ENCODE results near the gene NTM. TPM values are rescaled to one million over a fixed set of nuclear protein-coding genes. Genes with fewer than 3 reads are reported as not detected.

The NTM gene
- total RNA-seq, 1 experiment from 2014 or later, result 9.9 TPM

- Mint-ChIP-seq H3K9me3 (no peaks in the 10 kb centered on the region), H3K27ac (no peak overlapping the region), H3K36me3 (ENCODE audit: insufficient read depth in 1 of 3, low read depth in 3 of 3) (no peaks in the 10 kb centered on the region), H3K27me3 (ENCODE audit: low read depth) (peaks cover 5% of the 10 kb centered on the region), H3K4me3 (no peak overlapping the region), H3K4me1 (peaks cover 17 to 23% of the 10 kb centered on the region in 2 experiments)
- H3K23ac ChIP-seq (ENCODE audit: insufficient read length, low read depth, low read length), result no peak overlapping the region
- H2AFZ ChIP-seq (ENCODE audit: low read length), result no peak overlapping the region
- no peak overlapping the region for H4K5ac ChIP-seq (ENCODE audit: insufficient read length, low read depth, low read length)
- no peak overlapping the region for H2BK5ac ChIP-seq (ENCODE audit: insufficient read length, low read length)
- H3K27me3 ChIP-seq (ENCODE audit: insufficient read depth, low read length), result no peaks in the 10 kb centered on the region
- H3K79me2 ChIP-seq (ENCODE audit: insufficient read depth, low read length), result no peaks in the 10 kb centered on the region
- H3K4me1 ChIP-seq (ENCODE audit: insufficient read depth, low read length), result peaks cover 14% of the 10 kb centered on the region; the same call in 1 of the 2 replicates
- H2AK5ac ChIP-seq (ENCODE audit: insufficient read length, low read length), result no peak overlapping the region
- H3K27ac ChIP-seq (ENCODE audit: insufficient read length, low read depth, low read length), result no peak overlapping the region
- no peak overlapping the region for H3T11ph ChIP-seq (ENCODE audit: low read length)
- H3K23me2 ChIP-seq (ENCODE audit: insufficient read length, low read depth, low read length, poor library complexity, severe bottlenecking), result no peaks in the 10 kb centered on the region
- no peak for TF ChIP-seq CTCF (conservative IDR thresholded peaks at IDR 0.05)
- DNase-seq, result no peak
- no peak overlapping the region for H2BK15ac ChIP-seq (ENCODE audit: low read depth, low read length)
- no peak overlapping the region for H4K91ac ChIP-seq (ENCODE audit: insufficient read length, low read depth, low read length)
- no peak overlapping the region for H3K56ac ChIP-seq (ENCODE audit: insufficient read length, low read depth, low read length)
- no peaks in the 10 kb centered on the region for H3K9me3 ChIP-seq (ENCODE audit: control insufficient read depth, low read depth, low read length)
- H4K8ac ChIP-seq (replicated peaks; ENCODE audit: insufficient read length, low read depth, low read length), result no peak overlapping the region
- no peak overlapping the region for H3K18ac ChIP-seq (ENCODE audit: insufficient read length, low read depth, low read length)
- no peak overlapping the region for H2BK20ac ChIP-seq (ENCODE audit: low read depth, low read length, poor library complexity, severe bottlenecking)
- no CpG with 5 or more reads among the region's 3 CpGs for WGBS (ENCODE audit: extremely low coverage, insufficient read length, low lambda C conversion rate)
- H2BK120ac ChIP-seq (ENCODE audit: low read depth, low read length, poor library complexity, severe bottlenecking), result no peak overlapping the region
- H2BK12ac ChIP-seq (ENCODE audit: insufficient read length, low read depth, low read length), result no peak overlapping the region
- H3K9ac ChIP-seq (ENCODE audit: extremely low read depth, insufficient read length, low read length), result no peak overlapping the region
- H3K4ac ChIP-seq (ENCODE audit: low read depth, low read length), result no peak overlapping the region
- H3K14ac ChIP-seq (ENCODE audit: insufficient read depth, low read length), result no peak overlapping the region
- H4K20me1 ChIP-seq (ENCODE audit: control insufficient read depth, insufficient read depth, insufficient read length), result no peaks in the 10 kb centered on the region
- H3K79me1 ChIP-seq (ENCODE audit: insufficient read depth, low read depth, low read length, poor library complexity, severe bottlenecking), result no peaks in the 10 kb centered on the region
- no peak overlapping the region for H3K4me2 ChIP-seq (ENCODE audit: insufficient read depth, insufficient read length, low read length)
These were observed 5.5 kb downstream of the NTM start for GRCh38 chr11:131375915-131376314.
